HG03442 (cell line): Measurements from ENCODE around the gene RHBDD2.
"Not testable (repeated sequence)": the region's sequence is repeated elsewhere in the genome, so short reads cannot be mapped to it uniquely, and the experiment has no call there.

Experiments used
- ATAC-seq: cut with Tn5 transposase; IDR thresholded peaks from one replicate; pipeline ENCODE4 v1.9.1; 2021; ENCODE audit warnings: mild to moderate bottlenecking, moderate library complexity; ENCODE audit not compliant: unreplicated experiment

The RHBDD2 gene

GRCh38 chr7:75878769-75879611, at the start of gene RHBDD2:
Gene RHBDD2, plus strand, starts transcription at chr7:75879034. Its CDS starts 49 bp downstream, at chr7:75879083.
- peak; percentile 87 for ATAC-seq

DNA sequence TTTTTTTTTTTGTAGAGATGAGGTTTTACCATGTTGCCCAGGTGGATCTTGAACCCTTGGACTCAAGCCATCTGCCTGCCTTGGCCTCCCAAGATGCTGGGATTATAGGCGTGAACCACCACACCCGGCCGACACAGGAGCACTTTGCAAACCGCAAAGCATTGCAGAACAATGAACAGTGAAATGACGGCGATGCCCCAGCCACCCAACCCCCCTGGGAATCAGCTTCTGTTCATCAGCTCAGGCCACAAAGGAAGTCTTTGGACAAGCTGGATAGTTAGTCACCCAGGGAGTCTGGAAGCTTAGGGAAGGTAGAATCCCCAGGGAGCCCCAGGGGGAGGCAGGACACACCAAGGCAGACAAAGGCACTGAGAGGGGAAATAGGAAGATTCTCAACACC, 49.2 kb upstream of the RHBDD2 start:
- not testable (repeated sequence) for ATAC-seq

GRCh38 chr7:75830978-75831377, 47.9 kb upstream of the RHBDD2 start:
- ATAC-seq, result no peak

DNA sequence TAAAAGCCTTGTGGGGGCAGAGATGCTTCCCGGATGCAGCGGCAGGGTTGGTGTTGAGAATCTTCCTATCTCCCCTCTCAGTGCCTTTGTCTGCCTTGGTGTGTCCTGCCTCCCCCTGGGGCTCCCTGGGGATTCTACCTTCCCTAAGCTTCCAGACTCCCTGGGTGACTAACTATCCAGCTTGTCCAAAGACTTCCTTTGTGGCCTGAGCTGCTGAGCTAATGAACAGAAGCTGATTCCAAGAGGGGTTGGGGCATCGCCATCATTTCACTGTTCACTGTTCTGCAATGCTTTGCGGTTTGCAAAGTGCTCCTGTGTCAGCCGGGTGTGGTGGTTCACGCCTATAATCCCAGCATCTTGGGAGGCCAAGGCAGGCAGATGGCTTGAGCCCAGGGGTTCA, 45.2 kb upstream of the RHBDD2 start:
- ATAC-seq, result not testable (repeated sequence)

DNA sequence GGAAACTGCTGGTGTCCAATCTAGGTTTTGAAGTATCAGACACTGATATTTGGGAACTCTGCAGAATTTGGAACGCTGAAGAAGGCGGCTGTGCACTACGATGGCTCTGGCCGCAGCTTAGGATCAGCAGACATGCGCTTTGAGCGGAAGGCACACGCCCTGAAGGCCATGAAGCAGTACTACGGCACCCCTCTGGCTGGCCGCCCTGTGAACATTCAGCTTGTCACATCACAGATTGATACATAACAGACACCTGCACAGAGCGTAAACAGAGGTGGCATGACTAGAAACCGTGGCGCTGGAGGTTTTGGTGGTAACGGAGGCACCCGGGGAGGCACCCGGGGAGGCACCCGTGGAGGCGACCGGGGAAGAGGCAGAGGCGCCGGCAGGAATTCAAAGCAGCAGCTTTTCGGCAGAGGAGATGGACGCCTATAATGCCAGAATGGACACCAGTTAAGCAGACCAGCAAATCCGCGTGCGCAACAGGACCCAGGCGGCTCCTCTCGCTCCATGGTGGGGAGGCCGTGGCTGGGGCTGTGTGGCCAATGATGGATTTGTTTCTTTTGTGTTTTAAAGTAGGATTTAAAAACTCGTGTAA, 43.0 kb upstream of the RHBDD2 start:
- no peak for ATAC-seq

DNA sequence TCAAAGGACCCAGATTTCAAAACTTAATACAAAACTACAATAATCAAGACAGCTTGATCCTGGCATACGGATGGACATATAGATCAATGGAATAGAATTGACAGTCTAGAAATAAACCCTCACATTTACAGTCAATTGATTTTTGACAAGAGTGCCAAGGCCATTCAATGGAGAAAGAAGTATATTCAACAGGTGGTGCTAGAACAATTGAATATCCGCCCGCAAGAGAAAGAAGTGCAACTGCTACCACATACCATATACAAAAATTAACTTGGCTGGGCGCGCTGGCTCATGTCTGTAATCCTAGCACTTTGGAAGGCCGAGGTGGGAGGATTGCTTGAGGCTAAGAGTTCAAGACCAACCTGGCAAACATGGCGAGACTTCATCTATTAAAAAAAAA, 42.0 kb upstream of the RHBDD2 start:
- no peak for ATAC-seq

GRCh38 chr7:75838281-75838930, 40.4 kb upstream of the RHBDD2 start:
- not testable (repeated sequence) for ATAC-seq

- no peak for ATAC-seq
Measured at GRCh38 chr7:75840029-75840428, 38.8 kb upstream of the RHBDD2 start.

DNA sequence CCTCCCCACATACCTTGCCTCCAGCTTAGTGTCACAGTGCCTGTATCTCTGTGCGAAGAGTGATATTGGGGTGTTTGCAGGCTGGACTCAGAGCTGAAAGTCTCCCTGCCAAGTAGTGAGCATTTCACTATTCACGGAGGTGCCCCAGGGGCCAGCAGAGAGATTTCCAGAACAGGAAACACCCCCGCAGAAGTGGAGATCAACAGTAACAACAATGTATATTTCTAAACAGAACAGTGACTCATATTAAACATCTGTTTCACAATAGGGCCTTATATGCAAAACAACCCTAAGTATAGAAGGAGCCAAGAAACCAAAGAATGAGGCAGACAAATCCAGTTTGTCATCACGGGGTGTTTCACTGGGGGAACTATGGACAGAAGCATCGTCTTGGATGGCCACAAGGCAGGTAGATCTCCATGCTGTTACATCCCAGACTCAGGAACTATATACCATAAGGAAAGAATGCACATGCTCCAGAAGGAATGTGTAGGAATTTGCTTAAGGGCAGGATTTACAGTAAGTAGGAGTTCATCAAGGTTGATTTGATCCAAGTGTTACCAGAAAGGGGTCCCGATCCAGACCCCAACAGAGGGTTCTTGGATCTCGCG, 35.9 kb upstream of the RHBDD2 start:
- ATAC-seq, result peak; percentile 92

DNA sequence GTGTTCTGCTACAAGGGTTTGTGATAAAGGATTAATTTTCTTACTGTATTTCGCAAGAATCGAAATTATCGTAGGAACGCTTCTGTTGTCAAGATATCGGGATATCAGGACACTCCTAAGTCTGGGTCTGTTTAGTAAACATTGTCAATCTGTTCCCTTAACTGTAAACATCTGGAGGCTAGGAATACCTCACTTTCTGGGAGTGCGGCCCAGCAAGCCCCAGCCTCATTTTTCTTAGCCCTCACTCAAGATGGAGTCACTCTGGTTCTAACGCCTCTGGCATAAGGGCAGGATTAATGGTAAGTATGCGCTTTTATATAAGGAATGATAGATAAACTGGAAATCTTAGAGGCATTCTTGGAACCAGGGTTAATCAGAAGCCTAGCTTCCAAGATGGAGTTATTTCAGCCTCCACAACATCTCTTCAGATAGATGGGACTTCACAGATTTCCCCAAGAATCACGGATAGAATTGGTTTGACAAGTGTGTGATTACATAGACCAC, 35.2 kb upstream of the RHBDD2 start:
- ATAC-seq, result no peak

DNA sequence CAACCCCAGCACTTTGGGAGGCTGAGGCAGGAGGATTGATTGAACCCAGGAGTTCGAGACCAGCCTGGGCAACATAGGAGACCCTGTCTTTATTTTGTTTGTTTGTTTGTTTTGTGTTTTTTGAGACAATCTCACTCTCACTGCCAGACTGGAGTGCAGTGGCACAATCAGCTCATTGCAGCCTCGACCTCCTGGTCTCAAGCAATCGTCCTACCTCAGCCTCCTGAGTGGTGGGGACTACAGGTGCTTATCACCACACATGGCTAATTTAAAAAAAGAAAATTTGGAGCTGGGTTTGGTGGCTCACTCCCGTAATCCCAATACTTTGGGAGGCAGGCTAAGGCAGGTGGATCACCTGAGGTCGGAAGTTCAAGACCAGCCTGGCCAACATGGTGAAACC, 34.7 kb upstream of the RHBDD2 start:
- ATAC-seq, result no peak

DNA sequence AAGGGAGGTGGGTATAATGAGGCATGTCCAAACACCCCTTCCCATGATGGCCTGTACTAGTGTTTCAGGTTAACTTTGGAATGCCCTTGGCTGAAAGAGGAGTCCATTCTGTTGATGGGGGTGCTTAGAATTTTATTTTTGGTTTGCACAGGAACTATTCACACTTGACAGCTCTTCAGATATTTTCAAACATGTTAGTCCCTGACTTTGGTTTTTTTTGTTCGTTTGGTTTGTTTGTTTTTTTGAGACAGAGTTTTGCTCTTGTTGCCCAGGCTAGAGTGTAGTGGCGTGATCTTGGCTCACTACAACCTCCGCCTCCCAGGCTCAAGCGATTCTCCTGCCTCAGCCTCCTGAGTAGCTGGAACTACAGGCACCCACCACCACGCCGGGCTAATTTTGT, 33.7 kb upstream of the RHBDD2 start:
- not testable (repeated sequence) for ATAC-seq

DNA sequence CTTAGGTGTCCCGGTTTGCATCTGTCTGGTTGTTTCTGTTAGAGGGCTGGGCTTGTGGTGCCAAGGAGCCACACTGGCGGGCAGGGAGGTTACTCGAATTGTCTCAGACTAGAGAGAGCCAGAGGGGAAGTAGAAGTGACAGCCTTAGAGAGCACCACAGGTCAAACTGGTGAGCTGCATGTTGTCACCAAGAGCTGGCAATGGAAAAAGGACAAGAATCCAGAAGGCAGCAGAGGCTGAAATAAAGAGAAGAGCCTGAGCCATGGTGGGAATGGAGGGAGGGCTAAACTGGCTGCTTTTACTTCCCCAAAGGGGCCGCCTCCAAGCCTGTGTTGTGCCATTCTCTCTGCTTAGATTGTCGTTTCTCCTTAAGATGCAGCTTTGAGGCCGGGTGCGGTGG, 31.1 kb upstream of the RHBDD2 start:
- ATAC-seq, result no peak

- ATAC-seq, result no peak
Measured at GRCh38 chr7:75849573-75849972, 29.3 kb upstream of the RHBDD2 start.

GRCh38 chr7:75850235-75850634, 28.6 kb upstream of the RHBDD2 start:
- ATAC-seq, result no peak

DNA sequence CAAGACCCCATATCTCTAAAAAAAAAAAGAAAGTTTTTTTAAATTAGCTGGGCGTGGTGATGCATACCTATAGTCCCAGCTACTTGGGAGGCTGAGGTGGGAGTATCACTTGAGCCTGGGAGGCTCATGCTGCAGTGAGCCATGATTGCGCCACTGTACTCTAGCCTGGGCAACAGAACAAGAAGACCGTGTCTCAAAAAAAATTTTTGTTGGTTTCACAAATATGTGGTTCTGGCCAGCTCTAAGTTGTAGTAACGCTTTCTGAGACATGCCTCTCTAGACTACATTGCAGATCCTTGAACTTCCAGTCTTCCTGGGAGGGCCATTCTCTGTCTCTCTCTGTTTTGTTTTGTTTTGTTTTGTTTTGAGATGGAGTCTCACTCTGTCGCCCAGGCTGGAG, 24.6 kb upstream of the RHBDD2 start:
- no peak for ATAC-seq

DNA sequence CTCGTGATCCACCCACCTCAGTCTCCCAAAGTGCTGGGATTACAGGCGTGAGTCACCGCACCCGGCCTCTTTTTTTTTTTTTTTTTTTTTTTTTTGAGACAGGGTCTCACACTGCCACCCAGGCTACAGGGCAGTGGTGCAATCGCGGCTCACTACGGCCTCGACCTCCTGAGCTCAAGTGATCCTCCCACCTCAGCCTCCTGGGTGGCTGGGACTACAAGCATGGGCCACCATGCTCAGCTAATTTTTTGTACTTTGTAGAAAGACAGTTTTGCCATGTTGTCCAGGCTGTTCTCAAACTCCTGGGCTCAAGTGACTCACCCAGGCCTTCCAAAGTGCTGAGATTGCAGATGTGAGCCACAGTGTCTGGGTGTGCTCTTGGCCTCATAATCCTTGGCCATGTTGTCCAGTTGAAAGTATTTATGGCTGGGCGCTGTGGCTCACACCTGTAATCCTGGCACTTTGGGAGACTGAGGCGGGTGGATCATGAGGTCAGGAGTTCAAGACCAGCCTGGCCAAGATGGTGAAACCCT, 24.0 kb upstream of the RHBDD2 start:
- not testable (repeated sequence) for ATAC-seq

- no peak for ATAC-seq
Measured at GRCh38 chr7:75856536-75856935, 22.3 kb upstream of the RHBDD2 start.

DNA sequence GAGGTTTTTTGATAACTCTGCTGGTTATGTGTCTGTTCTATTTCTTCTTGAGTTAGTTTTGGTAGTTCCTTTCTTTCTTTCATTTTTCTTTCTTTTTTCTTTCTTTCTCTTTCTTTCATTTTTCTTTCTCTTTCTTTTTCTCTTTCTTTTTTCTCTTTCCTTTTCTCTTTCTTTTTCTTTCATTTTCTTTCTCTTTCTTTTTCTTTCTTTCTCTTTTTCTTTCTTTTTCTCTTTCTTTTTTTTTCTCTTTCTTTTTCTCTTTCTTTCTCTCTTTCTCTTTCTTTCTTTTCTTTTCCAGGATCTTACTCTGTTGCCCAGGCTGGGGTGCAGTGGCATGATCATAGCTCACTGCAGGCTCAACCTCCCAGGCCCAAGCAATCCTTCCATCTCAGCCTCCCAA, 20.4 kb upstream of the RHBDD2 start:
- no peak for ATAC-seq

- no peak for ATAC-seq
Measured at GRCh38 chr7:75861636-75862035, 17.2 kb upstream of the RHBDD2 start.

DNA sequence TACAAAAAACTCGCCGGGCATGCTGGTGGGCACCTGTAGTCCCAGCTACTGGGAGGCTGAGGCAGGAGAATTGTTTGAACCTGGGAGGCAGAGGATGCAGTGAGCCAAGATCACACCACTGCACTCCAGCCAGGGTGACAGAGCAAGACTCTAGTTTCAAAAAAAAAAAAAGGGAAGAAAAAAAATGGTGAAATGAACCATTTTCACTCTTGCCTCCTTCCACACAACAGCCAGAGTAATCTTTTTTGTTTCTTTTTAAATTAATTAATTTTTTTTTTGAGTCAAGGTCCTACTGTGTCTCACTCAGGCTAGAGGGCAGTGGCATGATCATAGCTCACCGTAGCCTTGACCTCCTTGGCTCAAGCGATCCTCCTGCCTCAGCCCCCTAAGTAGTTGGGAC, 14.6 kb upstream of the RHBDD2 start:
- ATAC-seq, result not testable (repeated sequence)
